IPS-NIHi11 (cell line): ENCODE data around the gene STARD3.
"Not testable (repeated sequence)": the region's sequence is repeated elsewhere in the genome, so short reads cannot be mapped to it uniquely, and the experiment has no call there.

Source experiments
- DNase-seq: peaks from one replicate; pipeline ENCODE4 v3.0.0; 2012; ENCODE audit warnings: mixed read lengths, low spot score

The STARD3 gene

DNA sequence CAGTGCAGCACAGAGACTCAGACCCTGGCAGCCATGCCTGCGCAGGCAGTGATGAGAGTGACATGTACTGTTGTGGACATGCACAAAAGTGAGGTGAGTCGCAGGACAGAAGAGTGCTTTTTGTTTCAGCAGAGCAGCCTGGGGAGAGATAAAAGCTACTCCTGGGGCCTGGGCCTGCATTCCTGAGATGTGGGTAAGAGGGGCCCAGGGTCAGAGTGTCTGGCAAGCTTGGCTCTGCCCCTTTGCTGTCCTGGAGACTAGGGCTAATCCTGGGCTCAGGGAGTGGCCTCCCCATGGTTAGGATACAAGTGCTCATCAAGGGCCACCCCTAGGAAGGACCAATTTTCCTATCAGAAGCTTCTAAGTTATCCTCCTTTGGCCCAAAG is 58.1 kb downstream of the STARD3 start:
- DNase-seq, result no peak

DNA sequence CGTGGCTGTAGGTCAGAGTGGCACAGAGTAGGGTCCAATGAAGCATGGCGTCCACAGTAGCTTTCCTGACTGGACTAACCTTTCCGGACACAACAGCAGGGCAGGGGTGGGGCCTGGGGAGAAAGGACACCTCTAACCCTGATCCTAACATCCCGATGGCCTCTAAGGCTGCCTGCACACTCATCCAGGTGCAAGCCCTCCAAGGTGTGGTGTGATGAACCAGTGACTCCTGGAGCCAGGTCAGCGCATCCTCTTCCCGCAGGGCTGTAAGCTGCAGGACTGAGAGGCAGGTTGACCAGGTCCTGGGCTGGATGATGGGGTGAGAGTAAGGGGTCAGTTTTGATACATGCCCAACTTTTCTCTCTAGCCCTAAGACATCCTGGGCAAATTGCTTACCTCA is 59.8 kb downstream of the STARD3 start:
- no peak for DNase-seq

DNA sequence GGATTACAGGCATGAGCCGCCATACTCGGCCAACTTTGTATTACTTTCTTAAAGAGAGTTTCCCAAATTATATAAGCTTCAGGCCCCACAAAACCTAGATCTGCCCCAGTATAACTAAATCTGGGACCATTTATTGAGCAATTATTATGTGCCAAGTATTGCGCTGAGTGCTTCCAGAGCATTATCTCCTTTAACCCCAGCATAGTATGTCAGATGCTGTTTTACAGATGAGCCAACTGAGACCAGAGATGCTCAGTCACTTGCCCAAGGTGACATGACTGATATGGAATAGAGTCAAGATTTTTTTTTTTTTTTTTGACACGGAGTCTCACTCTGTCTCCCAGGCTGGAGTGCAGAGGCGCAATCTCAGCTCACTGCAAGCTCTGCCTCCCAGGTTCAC is 61.0 kb downstream of the STARD3 start:
- no peak for DNase-seq

DNA sequence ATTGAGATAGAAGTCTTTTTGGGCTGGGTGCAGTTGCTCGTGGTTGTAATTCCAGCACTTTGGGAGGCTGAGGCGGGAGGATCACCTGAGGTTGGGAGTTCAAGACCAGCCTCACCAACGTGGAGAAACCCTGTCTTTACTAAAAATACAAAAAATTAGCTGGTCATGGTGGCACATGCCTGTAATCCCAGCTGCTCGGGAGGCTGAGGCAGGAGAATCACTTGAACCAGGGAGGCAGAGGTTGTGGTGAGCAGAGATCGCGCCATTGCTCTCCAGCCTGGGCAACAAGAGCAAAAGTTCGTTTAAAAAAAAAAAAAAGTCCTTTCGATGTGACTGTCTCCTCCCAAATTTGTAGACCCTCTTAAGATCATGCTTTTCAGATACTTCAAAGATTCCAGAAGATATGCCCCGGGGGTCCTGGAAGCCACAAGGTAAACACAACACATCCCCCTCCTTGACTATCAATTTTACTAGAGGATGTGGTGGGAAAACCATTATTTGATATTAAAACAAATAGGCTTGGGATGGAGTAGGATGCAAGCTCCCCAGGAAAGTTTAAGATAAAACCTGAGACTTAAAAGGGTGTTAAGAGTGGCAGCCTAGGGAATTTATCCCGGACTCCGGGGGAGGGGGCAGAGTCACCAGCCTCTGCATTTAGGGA is 62.3 kb downstream of the STARD3 start:
- DNase-seq, result not testable (repeated sequence)

DNA sequence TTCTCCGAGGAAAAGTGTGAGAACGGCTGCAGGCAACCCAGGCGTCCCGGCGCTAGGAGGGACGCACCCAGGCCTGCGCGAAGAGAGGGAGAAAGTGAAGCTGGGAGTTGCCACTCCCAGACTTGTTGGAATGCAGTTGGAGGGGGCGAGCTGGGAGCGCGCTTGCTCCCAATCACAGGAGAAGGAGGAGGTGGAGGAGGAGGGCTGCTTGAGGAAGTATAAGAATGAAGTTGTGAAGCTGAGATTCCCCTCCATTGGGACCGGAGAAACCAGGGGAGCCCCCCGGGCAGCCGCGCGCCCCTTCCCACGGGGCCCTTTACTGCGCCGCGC is 62.8 kb downstream of the STARD3 start, which contains the start of gene ERBB2:
TSS of gene ERBB2 (plus strand) at position 247 of the 330 bp plus-strand sequence. CDS start 175 bp downstream, outside the sequence.
- peak; percentile 82 for DNase-seq

DNA sequence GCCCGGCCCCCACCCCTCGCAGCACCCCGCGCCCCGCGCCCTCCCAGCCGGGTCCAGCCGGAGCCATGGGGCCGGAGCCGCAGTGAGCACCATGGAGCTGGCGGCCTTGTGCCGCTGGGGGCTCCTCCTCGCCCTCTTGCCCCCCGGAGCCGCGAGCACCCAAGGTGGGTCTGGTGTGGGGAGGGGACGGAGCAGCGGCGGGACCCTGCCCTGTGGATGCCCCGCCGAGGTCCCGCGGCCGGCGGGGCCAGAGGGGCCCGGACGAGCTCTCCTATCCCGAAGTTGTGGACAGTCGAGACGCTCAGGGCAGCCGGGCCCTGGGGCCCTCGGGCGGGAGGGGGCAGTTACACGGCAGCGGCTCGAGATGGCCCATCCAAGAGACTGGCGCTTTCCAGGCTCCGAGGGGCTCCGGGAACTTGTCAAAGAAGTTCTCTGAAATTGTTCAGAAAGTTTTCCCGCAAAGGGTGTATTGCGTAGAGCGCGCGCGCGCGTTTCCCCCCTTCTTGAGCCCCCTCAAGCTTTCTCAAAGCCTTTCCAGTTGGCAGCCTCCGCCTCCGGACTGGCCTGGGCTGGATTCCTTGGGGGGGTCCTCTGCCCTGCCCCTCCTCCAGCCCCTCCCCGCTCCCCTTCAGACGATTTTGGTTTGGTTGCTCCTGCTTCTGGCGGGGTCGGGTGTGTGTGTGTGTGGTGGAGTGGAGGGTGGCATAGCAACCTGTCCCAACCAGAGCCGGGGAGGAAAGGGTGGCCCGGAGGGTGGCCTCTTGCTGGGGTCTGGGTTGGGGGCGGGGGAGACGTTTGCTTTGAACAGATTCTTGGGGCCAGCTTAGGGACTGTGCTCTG is 63.4 kb downstream of the STARD3 start:
- DNase-seq, result peak; percentile 62

DNA sequence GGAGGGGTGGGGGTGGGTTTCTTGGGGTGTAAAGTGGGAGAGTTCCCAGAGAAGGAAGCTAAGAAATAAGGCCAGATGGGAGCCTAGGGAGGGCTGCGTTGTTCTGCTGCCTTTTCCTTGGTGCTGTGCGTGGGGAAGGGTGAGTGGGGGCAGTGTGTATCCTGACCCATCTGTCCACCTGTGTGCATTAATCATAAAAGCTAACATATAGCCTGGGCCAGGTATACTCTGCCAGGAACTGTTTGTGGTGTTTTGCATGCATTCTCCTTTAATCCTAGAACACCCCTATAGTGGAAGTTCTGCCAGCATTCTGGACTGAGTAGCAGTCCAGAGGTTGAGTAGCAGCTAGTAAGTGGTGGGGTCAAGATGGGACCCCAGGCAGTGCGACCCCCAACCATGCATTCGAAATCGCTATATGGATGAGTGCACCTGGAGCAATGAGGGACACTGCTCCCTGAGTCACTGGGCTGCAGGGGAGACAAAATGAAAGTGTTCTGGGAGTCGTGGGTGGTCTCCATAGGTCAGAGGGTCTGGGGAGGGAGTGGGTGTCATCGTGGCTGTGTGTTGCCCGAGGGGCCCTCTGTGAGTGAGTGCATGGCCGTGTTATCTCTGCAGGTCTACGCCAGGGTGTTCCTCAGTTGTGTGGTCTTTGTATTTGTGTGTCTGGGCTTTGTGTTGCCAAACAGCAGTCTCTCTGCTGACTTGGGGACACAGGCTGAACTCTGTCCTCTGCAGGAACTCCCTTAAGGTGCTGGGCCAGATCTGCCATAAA is 64.3 kb downstream of the STARD3 start:
- DNase-seq, result peak; percentile 50

DNA sequence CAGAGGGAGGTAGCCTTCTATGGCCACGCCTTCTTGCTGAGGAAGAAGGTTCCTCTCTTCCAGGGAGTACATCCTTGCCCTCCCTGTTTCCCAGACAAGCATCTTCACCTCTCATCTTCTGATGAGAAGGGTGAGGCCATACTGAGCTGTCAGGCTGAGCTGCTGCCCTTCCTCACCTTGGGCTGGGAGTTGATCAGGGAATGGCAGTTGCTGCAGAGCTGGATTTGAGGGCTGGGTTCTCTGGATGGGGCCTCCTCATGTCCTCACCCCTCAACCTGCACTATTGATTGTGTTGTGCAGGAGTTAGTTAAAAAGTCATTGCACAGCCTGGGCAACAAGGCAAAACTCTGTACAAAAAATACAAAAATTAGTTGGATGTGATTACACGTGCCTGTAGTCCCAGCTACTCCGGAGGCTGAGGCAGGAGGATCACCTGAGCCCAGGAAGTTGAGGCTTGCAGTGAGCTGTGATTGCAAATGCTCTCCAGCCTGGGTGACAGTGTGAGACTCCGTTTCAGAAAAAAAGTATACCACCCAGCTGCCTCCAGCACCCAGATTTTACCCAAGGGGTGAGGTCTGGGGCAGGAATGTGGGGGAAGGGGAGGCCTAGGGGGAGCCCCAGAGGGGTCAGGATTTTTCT is 65.0 kb downstream of the STARD3 start:
- no peak for DNase-seq

DNA sequence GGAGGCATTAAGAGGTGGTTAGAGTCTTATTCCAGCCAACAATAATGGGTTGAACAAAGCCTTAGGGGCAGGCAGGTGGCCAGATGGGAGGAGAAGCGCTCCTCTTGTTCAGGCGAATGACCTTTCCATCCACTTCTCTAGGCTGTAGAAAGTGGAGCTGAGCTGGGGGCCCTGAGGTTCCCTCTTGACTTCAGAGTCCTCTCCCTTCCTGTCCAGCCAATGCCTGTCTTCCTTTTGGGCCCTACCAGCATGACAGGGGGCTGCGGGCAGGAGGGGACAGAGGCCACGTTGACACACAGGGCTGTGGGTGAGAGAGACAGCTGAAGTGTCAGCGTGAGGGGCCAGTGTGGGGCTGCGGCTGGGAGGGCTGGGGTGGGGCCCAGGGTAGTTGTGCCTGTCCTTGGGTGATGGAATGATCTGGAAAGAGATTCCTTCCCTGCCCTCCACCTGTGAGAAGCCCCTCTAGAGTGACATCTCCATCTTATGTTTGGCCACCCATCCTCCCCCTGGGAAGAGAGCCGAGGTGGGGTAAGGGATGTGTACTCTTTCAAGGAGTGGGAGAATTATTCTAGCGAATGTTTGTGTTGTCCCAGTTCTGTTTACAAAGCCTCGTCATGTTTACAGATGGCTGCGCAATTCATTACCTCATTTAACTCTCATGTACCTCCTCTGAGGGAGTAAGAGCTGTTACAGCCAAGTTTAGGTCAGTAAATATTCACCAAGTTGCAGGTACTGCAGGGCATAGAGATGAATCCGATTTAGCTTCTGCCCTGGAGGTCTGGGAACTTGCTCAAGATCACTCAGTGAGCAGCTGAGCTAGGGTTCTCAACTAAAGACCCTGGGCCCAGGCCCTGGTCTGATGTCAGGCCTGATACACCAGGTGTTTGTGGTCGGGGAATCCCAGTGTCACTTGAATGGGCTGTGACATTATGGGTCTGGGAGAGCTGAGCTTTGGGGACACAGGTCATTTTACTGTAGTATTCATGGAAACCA is 66.3 kb downstream of the STARD3 start:
- no peak for DNase-seq

DNA sequence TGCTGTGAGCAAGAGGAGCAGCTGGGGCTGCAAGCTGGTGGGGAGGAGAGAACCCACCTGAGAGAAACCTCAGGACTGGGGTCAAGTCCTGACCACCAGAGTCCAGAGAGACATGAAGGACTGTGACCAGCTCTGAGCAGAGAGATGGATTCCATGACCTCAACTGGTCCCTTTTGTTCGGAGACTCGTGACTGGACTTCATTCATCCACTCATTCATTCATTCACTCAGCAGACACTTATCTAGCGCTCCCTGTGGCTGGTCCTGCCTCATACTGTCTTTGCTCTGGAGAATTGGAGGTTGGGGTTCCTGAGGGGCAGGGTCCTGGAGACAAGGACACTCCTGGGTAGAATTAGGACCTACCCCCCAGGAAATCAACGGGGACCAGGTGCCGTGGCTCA is 67.0 kb downstream of the STARD3 start:
- DNase-seq, result no peak

DNA sequence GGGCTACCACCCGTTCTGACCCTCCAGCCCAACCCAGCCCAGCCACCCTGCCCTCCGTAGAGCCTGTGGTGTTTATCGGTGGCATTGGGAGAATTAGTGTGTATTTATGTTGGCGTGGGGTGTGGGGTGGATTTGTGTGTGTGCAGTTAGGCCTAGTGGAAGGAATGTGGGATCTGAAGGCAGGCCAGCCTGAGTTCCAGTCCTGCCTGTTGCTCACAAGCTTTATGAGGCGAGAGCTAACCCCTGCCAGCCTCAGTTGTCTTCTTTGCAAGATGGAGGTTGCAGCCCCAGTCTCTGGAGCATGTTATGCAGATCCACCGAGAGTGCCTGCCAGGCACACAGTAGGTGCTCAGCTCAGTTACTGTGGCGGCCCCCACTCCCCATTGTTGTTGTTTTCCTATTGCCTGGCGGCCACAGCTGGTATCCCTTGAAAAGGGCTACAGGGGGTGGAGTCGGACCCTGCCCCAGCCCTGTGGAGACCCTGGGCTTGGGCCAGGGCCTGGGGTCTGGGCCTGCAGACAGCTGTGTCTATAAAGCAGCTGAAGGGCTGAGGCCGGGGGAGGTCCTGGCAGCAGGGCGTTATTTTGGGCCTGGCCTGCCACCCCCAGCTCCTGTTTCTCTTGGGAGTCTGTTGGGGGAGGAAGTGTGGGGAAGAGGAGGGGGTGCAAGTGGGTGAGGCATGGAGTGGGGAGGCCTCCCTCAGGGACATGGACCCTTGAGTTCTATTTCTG is 68.0 kb downstream of the STARD3 start:
- peak; percentile 48 for DNase-seq

DNA sequence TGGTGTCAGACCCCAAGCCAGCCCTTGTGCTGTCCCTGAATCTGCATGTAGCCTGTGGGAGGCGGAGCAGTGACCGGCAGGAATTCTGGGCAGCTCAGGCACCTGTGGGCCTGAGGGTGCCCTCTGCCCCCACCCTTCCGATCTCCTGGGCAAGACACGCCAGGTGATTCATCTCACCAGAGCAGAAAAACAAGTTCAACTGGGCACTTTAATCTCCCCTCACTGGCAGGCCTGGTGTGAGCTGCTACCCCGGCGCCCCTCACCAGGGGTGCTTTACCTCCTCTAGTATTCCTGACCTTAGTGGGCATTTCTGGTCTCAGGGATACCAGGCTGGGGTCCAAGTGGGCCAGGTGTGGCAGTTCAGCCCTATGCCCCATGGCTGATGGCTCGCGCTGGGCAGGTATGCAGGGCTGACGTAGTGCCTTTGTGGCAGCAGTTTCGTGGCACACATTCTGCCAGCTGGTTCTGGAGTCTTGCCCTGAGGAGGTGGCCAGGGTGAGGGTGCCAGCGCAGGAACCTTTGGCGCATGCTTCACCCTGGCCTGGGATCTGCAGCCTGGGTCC is 68.9 kb downstream of the STARD3 start:
- DNase-seq, result peak; percentile 59

DNA sequence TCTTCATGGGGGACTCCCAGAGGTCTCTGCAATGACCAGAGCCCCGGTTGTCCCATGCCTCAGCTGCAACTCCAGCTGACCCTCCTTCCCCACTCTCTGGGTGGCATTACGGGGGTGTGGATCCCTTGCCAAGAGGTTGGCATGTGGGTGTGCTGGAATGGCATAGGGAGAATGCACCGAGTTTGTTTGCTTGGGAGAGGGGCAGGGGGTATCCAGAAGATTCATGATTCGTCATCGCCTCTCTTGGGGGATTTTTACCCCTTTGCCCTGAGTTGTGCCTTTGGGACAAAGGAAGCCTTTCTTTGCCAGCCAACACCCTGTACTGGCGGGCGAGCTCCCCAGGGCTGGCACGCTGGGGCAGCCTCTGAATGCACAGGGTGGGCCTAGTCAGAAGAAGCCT is 69.4 kb downstream of the STARD3 start:
- no peak for DNase-seq

DNA sequence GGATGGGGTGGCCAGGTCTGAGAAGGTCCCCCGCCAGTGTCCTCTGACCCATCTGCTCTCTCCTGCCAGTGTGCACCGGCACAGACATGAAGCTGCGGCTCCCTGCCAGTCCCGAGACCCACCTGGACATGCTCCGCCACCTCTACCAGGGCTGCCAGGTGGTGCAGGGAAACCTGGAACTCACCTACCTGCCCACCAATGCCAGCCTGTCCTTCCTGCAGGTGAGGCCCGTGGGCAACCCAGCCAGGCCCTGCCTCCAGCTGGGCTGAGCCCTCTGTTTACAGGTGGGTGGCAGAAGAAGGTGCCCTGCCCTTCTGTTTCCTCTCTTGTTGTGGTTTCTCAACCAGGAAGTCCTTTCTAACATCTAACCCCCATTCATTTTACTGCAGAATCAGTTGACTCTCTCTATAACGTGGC is 70.0 kb downstream of the STARD3 start:
- no peak for DNase-seq

DNA sequence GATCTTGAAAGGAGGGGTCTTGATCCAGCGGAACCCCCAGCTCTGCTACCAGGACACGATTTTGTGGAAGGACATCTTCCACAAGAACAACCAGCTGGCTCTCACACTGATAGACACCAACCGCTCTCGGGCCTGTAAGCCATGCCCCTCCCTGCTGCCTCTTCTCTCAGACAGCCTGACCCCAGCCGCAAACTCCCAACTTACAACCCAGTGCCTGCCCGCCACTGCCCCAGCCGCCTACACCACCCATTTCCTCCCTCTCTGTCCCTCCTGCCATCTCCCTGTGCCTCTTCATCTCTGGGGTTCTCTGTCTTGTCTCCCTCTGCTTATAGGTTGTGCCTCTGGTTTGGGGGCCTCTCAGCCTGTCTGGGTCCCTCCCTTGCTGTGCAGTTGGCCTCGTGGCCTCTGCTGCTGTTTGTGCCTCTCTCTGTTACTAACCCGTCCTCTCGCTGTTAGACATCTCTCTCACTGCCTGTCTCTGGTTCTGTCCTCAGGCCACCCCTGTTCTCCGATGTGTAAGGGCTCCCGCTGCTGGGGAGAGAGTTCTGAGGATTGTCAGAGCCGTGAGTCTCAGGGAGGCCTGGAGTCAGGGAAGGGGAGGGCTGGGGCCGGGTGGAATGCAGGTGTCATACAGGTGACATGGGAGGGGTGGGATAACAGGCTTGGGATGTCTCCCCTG is 72.5 kb downstream of the STARD3 start:
- DNase-seq, result no peak

DNA sequence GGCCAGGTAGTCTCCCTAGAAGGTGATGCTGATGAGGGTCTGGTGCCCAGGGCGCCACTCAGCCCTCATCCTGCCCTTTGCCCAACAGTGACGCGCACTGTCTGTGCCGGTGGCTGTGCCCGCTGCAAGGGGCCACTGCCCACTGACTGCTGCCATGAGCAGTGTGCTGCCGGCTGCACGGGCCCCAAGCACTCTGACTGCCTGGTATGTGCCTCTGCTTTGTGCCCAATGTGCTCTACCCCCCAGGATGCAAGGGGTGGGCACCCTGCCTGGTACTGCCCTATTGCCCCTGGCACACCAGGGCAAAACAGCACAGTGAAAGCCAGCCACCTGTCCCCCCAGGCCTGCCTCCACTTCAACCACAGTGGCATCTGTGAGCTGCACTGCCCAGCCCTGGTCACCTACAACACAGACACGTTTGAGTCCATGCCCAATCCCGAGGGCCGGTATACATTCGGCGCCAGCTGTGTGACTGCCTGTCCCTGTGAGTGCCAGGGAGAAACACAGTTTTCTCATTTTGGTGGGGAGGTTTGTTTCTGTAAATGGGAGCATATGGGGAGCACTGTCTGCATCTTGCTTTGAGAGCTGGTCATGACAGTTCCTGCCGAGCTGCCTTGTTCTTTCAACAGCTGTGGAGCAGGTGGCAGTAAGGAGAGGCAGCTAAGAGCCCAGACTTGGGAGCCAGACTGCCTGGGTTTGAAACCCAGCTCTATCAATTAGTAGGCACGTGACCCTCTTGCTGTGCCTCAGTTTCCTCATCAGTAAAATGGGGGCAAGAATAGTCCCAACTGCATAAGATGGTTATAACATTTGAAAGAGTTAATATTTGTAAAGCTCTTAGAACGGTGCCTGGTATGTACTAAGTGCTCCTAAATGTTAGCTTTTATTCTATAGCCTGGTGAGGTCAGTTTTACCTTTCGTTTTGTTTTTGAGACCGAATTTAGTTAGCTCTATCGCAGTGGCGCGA is 73.3 kb downstream of the STARD3 start:
- DNase-seq, result no peak

DNA sequence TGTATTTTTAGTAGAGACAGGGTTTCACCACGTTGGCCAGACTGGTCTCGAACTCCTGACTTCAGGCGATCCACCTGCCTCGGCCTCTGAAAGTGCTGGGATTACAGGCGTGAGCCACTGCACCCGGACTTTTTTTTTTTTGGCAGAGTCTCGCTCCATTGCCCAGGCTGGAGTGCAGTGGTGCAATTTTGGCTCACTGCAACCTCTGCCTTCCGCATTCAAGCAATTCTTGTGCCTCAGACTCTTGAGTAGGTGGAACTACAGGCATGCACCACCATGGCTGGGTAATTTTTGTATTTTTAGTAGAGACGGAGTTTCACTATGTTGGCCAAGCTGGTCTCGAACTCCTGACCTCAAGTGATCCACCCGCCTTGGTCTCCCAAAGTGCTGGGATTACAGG is 74.1 kb downstream of the STARD3 start:
- DNase-seq, result not testable (repeated sequence)

DNA sequence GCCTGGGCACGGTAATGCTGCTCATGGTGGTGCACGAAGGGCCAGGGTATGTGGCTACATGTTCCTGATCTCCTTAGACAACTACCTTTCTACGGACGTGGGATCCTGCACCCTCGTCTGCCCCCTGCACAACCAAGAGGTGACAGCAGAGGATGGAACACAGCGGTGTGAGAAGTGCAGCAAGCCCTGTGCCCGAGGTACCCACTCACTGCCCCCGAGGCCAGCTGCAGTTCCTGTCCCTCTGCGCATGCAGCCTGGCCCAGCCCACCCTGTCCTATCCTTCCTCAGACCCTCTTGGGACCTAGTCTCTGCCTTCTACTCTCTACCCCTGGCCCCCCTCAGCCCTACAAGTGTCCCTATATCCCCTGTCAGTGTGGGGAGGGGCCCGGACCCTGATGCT is 74.9 kb downstream of the STARD3 start:
- DNase-seq, result no peak
